HG02870 (cell line): ENCODE measurements around the gene SCTR.

Experiments
- ATAC-seq: cut with Tn5 transposase; IDR thresholded peaks from one replicate; pipeline ENCODE4 v1.9.1; 2021; ENCODE audit warnings: mild to moderate bottlenecking, moderate library complexity; ENCODE audit not compliant: unreplicated experiment

Gene SCTR

DNA sequence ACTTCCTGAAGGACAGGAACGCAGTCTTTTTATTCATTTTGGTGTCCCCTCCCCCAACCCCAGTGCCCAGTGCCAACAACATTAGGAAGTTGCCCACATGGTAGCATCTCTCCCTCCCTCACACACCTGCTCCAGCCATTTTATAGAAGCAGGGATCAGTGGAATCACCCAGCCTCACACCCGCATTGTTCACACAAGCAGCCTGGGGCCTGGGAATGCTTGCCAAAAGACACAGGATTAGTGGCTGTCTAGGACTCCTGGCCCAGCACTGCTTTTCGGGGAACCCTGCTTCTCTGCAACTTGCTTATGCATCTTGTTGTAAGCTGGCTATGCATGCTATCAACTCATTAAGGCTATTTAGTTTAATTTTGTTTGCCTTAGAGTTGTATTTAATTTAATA, 74.8 kb downstream of the SCTR start:
- no peak for ATAC-seq

DNA sequence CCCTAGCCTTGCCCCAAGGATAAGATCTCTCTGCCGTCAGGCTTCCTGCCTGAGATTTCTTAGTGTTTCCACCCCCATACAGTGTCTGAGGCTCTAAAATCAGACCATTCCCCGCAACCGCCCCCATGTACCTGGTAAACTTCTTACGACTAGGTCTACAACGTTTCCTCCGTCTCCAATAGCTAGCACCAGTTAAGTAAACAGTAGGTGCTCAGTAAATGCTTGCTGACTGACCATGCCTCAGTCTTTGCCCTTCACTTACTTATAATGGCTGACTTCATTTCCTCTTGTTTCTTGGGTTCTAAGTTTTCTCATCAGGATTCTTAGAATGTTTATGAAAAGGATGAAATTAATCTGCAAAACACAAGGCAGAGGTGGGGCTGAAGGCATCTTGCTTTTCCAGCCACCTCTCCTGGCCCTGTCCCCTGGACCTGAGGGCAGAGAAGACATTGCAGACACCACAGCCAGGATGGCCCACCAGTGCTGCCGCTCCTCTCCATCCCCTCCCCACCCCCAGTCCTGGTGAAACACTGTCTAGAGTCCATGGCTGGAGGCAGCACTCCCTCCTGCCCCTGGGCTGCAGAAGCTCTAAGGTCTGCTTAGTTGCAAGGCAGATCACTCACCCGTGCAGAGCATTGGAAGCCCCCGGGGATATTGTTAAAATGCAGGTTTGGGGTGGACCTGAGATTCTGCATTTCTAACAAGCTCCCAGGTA, 75.7 kb downstream of the SCTR start:
- no peak for ATAC-seq

DNA sequence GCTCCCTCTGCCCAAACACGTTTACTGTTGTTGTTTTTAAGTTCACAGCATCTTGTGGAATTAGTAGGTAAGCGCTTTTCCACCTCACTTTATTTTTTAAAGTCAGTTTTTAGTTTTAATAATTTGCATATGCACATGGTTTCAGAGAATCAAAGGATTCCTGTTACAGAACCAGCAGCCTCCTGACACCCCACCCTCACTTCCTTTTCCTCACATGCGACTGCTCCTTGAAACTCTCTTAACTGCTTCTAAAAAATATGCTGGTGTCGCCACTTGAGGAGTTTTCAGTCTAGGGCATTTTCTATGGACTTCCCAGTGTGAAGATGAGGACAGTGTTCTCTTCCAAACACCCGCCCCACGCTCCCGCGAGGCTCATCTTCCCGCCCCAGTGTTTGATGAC, 78.2 kb downstream of the SCTR start:
- ATAC-seq, result no peak

DNA sequence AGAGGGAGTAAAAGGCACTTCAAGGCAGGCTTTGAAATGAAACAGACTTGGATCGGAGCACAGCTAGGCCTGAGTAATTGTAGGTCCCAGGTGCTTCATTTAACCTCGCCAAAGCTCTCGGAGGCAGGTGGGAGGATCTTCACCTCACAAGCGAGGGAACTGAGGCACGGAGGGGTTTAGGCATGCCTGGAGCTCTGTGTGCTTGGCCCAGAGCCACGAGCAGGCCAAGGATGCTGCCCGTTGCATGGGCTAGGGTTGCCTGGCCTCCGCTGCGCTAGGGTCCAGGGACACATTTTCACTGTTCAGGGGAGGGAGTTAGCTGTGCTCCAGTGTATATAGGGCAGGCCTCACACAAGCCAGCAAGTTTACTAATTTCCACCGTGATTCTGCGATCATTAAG, 81.4 kb downstream of the SCTR start:
- ATAC-seq, result no peak

DNA sequence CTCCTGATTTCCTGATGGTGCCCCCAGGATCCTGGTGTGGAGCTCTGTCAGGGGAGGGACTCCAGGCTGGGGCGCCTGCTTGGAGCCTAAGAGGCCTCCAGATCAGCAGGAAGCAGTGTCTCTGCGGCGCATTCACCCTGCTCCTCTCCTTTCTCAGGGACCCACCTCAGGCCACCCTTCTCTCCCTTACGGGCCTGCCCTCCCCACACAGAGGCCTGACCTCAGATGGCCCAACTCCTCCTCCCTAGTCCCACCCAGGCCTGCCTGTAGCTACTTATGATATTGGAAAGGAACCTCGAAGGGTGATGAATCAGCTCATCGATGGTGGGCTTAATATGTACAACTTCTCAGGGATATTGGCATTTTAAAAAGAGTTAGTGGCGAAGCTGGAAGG, 82.1 kb downstream of the SCTR start:
- ATAC-seq, result no peak

DNA sequence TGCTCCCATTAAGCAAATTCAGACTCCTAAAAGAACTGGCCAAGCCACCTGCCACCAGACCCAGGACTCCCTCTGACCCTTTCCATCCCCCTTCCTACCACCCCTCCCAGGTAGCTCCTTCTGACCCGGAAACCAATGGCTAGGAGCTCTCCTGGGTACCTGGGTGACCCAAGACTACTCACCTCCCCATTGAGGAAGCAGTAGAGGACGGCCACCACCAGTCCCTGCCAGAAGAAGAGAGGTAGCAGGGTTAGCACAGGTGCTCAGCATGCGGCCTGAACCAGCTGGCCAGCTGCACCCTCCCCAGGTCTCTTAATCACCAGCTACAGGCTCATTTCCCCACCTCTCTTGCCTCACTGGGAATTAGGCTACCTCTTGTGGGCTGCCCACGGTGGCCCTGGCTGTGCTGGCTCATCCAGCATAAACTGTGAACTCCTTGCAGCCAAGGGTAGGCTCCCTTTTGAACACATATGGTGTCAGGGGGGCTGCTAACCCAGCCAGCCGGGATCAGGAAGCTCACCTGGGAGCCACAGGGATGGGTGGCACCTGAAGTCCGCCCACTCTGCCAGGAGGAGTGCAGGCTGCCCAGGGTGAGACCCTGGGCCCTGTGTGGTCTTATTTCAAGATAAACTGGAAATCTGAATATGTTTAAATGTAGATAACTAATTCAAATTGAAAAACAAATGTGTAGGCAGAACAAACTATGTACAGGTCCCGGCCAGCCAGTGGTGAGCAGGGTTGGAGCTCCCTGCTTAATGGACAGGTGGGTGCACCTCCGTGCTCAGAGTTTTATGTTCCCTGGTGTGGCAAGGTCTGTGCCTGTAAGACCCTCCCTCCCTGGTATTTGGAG, 82.7 kb downstream of the SCTR start:
- ATAC-seq, result no peak

DNA sequence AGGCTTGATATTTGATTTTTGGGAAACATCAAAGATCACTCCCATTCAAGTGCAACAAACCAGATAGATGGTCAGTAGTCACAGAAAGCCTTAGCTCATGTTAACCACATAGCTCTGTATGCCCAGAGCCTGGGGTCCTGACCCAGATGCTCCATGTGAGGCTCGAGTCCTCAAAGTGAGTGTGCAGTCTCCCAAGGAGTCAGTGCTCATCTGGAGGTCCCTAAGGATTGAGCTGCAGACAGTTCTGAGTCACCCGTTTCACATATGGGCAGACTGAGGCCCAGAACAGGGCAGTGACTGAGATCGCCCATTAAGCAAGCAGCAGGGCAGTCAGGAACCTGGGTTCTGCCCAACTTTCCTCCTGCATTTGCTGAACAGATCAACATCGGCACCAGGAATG, 83.4 kb downstream of the SCTR start:
- ATAC-seq, result no peak

DNA sequence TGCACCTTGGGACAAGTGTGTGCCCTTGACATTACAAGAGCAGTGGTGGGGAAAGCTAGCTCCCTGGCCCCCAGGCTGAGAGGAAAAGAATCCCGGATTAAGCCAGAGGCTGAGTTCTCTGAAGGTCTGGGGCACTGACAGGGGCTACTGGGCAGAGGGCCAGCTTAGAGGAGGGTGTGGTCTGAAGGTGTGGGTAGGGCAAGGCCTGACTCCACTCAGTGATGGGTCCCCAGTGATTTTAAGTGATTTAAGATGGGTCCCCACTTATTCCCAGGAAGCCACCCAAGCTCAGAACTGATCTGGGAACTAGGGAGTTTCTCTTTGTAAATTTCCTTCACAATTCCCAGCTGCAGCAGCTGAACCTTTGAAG, 83.8 kb downstream of the SCTR start:
- no peak for ATAC-seq

DNA sequence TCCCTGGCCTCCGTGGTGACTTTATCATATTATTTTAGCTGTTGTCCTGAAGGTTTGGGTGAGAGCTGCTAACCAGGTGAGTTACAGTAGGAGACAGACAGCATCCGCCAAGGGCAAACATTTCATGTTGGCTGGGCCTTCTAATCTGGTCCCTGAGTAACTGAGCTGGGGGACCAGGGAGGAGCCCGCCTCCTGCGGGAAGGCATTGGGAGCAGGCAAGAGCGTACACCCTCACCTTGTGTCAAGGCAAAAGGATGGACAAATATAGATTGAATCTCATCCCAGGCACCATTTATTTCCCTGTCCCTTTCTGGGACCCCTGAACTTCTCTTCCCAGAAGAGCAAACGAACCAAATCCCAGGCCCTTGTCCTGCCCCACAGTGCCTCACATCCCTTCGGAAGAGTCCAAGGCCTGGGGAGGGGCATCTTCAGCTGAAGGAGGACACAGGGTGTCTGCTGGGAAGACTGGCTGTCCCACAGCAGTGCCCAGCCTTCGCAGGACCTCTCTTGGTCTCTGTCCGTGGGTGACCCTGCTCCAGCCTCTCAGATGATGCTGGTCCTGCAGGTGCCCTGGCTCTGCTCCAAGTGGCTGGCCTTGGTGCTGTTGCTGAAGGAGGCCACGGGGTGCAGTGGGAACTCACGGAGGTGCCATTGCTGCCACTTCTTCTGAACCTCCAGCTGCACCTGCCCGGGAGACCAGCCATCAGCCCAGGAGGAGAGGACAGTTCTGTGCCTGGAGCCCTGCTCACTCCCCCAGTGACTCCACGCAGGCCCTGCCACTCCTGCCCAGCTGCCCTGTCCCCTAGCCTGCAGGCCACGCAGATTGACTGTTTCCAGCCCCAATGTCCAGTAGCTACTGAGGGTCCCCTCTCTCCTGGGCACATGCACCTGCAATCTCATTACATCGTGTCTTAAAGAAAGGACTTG, 84.4 kb downstream of the SCTR start:
- no peak for ATAC-seq

DNA sequence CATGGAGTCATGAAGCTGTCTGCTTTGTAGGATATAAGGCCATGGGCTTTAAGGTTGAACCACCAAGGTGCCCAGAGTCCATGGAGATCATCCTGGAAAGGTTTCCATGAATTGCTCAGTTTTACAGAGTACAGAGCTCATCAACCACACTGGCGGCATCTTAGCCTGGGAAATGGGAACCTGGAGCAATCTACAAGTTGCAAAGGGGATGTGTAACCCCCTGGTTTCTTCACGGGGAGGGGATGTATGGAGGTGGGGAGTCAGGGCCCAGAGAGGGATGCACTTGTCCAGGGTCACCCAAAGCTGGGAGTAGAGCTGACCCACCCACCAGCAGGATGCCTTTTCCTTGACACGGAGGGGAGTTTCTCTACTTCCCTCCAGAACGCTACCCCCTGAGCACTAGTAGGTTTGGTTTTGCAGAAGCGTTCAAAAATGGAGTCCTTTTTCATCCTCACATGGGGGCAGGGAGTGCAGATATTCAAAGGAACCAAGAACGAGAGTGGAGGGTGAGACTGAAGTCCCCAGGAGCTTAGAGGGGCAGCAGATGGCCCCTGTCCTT, 85.5 kb downstream of the SCTR start:
- ATAC-seq, result no peak

DNA sequence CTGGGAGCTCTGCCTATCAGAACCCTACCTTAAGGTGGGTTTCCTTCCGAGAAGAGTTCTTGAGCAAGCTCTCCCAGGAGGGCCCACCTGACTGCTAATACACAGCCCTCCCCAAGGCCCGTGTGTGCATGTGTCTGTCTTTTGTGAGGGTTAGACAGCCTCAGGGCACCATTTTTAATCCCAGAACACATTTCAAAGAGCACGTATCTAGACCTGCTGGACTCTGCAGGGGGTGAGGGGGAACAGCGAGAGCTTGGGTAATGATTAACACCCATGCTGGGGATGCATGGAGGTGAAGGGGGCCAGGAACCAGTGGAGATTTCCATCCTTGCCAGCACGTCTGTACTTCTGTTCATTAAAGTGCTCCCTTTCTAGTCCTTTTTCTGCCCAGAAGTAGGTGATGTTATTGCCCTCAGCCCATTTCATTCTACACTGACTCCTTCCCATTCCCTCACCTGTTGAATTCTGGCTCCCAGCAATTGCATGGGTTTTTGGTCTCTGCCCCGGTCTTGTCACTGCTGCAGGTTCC, 86.1 kb downstream of the SCTR start:
- no peak for ATAC-seq

DNA sequence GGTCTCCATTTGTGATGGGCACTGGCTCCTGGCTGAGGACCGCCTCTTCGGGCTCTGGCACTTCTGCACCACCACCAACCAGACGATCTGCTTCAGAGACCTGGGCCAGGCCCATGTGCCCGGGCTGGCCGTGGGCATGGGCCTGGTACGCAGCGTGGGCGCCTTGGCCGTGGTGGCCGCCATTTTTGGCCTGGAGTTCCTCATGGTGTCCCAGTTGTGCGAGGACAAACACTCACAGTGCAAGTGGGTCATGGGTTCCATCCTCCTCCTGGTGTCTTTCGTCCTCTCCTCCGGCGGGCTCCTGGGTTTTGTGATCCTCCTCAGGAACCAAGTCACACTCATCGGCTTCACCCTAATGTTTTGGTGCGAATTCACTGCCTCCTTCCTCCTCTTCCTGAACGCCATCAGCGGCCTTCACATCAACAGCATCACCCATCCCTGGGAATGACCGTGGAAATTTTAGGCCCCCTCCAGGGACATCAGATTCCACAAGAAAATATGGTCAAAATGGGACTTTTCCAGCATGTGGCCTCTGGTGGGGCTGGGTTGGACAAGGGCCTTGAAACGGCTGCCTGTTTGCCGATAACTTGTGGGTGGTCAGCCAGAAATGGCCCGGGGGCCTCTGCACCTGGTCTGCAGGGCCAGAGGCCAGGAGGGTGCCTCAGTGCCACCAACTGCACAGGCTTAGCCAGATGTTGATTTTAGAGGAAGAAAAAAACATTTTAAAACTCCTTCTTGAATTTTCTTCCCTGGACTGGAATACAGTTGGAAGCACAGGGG, 87.1 kb downstream of the SCTR start:
- no peak for ATAC-seq

DNA sequence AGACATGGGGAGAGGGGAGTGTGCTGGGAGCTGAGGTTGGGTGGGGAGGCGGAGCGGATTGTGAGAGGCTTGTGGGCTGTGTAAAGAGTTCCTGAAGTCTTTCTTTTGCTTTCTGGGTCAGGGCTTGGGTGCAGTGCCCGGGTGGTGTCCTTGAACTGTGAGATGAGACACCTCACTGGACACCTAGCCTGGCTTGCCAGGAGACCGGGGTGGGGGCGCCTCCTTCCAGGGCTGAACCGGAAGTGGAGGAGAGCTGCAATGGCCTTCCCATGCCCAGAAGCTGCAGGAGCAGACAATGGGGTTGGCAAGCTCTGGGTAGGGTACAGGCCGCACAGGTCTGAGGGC, 88.4 kb downstream of the SCTR start:
- no peak for ATAC-seq

DNA sequence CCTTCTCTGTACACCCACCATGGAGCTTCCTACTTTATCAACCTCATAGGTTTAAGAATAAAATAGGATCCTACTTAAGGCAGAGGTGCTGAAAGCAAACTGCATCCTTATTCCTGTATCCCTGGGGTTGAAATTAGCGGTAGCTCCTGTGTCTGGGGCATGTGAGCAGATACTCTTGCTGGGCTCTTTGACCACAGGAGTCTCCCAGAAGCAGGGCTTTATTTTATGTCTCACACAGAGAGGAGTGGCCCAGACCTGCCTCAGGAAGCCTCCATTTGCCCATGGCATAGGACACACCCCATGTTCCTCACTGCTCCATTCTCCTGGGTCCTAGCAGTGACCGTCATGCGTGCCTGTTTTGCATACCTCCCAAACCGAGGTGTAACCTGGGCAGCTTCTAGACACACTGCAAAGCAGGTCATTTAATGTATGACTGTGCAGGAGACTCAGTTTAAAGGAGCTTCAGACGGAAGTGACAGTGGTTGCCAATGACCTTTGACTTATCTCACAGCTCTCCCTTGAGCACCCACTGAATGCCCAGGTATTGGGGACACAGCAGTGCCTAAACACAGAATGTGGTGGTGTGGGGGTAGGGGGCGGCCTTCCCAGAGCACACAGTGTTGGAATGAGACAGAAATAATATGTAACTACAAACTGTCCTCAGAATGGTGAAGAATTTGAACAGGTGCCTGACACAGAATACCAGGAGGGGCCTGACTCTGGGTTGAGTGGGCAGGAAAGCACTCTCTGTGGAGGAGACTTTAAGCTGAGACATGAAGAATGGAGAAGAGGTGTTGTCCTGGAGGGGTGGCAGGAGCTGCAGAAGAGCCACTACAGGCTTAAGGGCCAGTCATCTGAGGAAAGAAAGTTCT, 89.0 kb downstream of the SCTR start:
- ATAC-seq, result no peak

DNA sequence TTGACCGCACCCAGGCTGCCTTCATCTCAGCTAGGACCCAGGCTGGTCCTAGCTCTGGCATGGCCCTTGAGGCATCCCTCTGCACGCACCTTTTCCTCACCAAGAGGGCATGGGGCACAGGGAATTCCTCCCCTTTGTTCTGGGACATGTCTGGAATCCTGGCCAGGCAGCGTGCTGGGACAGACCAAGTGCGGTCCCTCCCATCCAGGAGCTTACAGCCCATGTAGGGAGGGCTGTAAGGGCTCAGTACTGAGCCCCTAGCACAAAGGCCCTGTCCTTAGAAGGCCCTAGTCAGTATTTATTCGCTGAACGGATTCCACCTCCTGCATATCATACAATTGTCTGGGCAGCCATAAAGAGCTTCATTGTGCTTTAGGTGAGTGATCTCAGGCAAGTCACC, 89.6 kb downstream of the SCTR start:
- no peak for ATAC-seq

DNA sequence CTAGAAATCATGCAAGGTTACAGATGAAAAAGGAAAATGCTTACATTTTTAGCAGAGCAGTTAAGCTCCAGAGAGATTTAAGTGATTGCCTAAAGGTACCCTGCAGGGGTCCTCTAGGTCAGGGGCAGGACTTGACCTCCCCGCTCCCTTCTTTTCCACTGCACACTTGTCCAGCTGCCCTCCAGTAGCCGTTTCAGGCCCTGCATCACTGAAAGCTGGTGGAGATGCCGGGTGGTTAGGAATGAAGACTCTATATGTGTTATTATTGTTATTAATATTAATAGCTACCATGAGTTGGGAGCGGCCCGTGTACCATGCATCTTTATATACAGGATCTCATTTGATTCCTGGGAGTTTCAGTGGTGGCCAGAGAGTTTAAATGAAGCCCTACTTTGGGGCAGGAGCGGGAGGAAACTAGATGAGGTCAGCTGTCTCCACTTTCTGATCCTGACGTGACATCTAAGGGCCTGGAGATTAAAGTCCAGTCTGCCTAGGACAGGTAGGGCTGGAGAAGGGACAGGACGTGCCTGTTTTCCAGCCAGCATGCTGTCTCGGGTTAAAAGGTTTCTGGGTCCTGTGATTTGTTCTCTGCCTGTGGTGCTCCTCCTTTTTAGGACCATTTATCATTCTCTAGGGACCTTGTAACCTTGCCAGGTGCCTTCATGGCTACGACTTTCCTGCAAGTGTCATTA, 90.5 kb downstream of the SCTR start:
- ATAC-seq, result no peak

DNA sequence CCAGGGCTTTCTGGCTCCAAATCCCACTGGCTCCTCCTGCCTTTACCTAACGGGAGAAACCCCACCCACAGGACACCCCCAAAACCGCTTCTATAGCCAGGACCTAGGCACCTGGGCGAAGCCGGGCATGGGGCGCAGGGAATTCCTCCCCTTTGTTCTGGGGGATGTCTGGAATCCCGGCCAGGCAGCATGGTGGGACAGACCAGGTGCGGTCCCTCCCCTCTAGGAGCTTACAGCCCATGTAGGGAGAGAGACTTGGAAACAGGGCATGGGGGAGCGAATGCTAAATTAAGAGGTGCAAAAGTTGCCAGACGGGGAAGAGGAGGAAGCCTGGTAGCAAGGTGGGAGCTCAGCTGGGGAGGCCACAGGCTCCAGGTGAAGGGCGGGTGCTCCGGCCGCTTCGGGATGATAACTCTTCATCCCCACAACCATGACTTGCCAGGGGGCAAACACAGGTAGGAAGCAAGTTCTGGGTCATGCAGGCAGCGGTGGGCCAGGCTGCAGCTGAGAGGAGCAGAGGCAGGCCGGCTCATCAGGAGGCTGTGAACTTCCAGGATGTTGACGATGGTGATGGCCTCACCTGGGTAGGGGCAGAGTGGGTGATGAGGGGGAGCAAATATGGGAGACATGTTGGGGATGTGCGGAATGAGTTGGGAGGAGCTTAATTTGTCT, 91.3 kb downstream of the SCTR start:
- ATAC-seq, result no peak
